ENCODE results near the gene AFF1.

Gene AFF1

GRCh38 chr4:87117051-87117731 is 182.4 kb downstream of the AFF1 start:
- no peak for DNase-seq (ENCODE audit: low read depth)
- TF ChIP-seq CTCF (conservative IDR thresholded peaks at IDR 0.05; ENCODE audit: control insufficient read depth, insufficient read depth, low read depth, low read length), result no peak
- H3K4me3 ChIP-seq (ENCODE audit: control insufficient read depth, low read depth, low read length), result no peak overlapping the region

GRCh38 chr4:87117732-87118075 is 182.9 kb downstream of the AFF1 start:
- no peak for TF ChIP-seq CTCF (conservative IDR thresholded peaks at IDR 0.05; ENCODE audit: control insufficient read depth, insufficient read depth, low read depth, low read length)
- no peak for DNase-seq (ENCODE audit: low read depth)
- no peak overlapping the region for H3K4me3 ChIP-seq (ENCODE audit: control insufficient read depth, low read depth, low read length)

GRCh38 chr4:87118421-87118820 is 183.6 kb downstream of the AFF1 start:
- no peak for DNase-seq (ENCODE audit: low read depth)
- no peak overlapping the region for H3K4me3 ChIP-seq (ENCODE audit: control insufficient read depth, low read depth, low read length)
- TF ChIP-seq CTCF (conservative IDR thresholded peaks at IDR 0.05; ENCODE audit: control insufficient read depth, insufficient read depth, low read depth, low read length), result no peak

- peak; percentile 73 for DNase-seq (ENCODE audit: low read depth)
- TF ChIP-seq CTCF (conservative IDR thresholded peaks at IDR 0.05; ENCODE audit: control insufficient read depth, insufficient read depth, low read depth, low read length), result no peak
- H3K4me3 ChIP-seq (ENCODE audit: control insufficient read depth, low read depth, low read length), result no peak overlapping the region
These were observed 184.0 kb downstream of the AFF1 start for GRCh38 chr4:87118826-87119225.

GRCh38 chr4:87120010-87120409 is 185.2 kb downstream of the AFF1 start:
- no peak for TF ChIP-seq CTCF (conservative IDR thresholded peaks at IDR 0.05; ENCODE audit: control insufficient read depth, insufficient read depth, low read depth, low read length)
- peak; percentile 23 for DNase-seq (ENCODE audit: low read depth)
- no peak overlapping the region for H3K4me3 ChIP-seq (ENCODE audit: control insufficient read depth, low read depth, low read length)

- TF ChIP-seq CTCF (conservative IDR thresholded peaks at IDR 0.05; ENCODE audit: control insufficient read depth, insufficient read depth, low read depth, low read length), result peak; percentile 13
- DNase-seq (ENCODE audit: low read depth), result peak; percentile 80
- no peak overlapping the region for H3K4me3 ChIP-seq (ENCODE audit: control insufficient read depth, low read depth, low read length)
These were observed 185.8 kb downstream of the AFF1 start for GRCh38 chr4:87120411-87121162.
